PC-3 (cell line): ENCODE results near the gene KRT1. TPM values are rescaled to one million over a fixed set of nuclear protein-coding genes. Genes with fewer than 3 reads are reported as not detected.

Experiments used
- ATAC-seq: fragments of 200-7000 bp; cut with Tn5 transposase; 2 replicates; pipeline ENCODE4 v1.9.1; 2020; ENCODE audit warnings: mild to moderate bottlenecking, moderate library complexity
- BruUV-seq: library from RNA; stranded (reverse); fragments of 400-500 nt; replicated peaks from 2 replicates; lab custom pipeline; 2021; lab: Mats Ljungman, UMichigan
- CTCF ChIA-PET: fragments of 300-600 bp; sonication (Branson Sonifier 250); formaldehyde crosslinking; loops from one replicate; lab custom pipeline; 2022; ENCODE audit warnings: antibody characterized with exemption; lab: Charles Lee
- POLR2A ChIA-PET: fragments of 300-600 bp; sonication (Branson Sonifier 250); formaldehyde crosslinking; loops from one replicate; lab custom pipeline; 2022; ENCODE audit warnings: antibody characterized with exemption; ENCODE audit not compliant: unreplicated experiment; lab: Charles Lee
- DNase-seq: peaks from one replicate; pipeline ENCODE4 v3.0.0-alpha.2; 2015
- H2AFZ ChIP-seq: fragments of 300-600 bp; sonication (generic); 2 replicates; pipeline ENCODE4 v1.6.0; 2016; ENCODE audit warnings: antibody characterized with exemption, low read length
- H3F3A ChIP-seq: fragments of 300-600 bp; sonication (generic); one replicate; pipeline ENCODE4 v1.6.0; 2017; ENCODE audit warnings: antibody characterized with exemption, low read length, control low read depth, mild to moderate bottlenecking; ENCODE audit not compliant: unreplicated experiment
- H3K27ac ChIP-seq: fragments of 300-600 bp; sonication (generic); 2 replicates; pipeline ENCODE4 v1.5.1; 2016; ENCODE audit warnings: mild to moderate bottlenecking, low read length
- H3K27me3 ChIP-seq: fragments of 300-600 bp; sonication (generic); 2 replicates; pipeline ENCODE4 v1.6.1; 2016; ENCODE audit warnings: low read length, mixed read lengths
- H3K36me3 ChIP-seq: fragments of 300-600 bp; sonication (generic); 2 replicates; pipeline ENCODE4 v1.6.1; 2016; ENCODE audit warnings: low read depth, mixed run types, low read length, mixed read lengths
- H3K4me1 ChIP-seq: fragments of 300-600 bp; sonication (generic); 2 replicates; pipeline ENCODE4 v1.5.1; 2016; ENCODE audit warnings: low read length; ENCODE audit not compliant: insufficient read depth
- H3K4me2 ChIP-seq: fragments of 300-600 bp; sonication (generic); 2 replicates; pipeline ENCODE4 v1.6.0; 2016; ENCODE audit warnings: low read length
- H3K4me3 ChIP-seq: fragments of 300-600 bp; sonication (generic); 2 replicates; pipeline ENCODE4 v1.5.1; 2016; ENCODE audit warnings: mild to moderate bottlenecking, low read length, mixed read lengths
- H3K79me2 ChIP-seq: fragments of 300-600 bp; sonication (generic); 2 replicates; pipeline ENCODE4 v1.6.1; 2017; ENCODE audit warnings: low read length, mixed read lengths
- H3K9ac ChIP-seq: fragments of 300-600 bp; sonication (generic); 2 replicates; pipeline ENCODE4 v1.6.0; 2016; ENCODE audit warnings: mild to moderate bottlenecking, low read length
- H3K9me2 ChIP-seq: fragments of 300-600 bp; sonication (generic); replicated peaks from 2 replicates; pipeline ENCODE4 v1.6.1; 2016; ENCODE audit warnings: mixed run types, low read length, mixed read lengths
- H3K9me3 ChIP-seq: fragments of 300-600 bp; sonication (generic); 2 replicates; pipeline ENCODE4 v1.6.1; 2016; ENCODE audit warnings: low read length, mixed read lengths
- H4K20me1 ChIP-seq: fragments of 300-600 bp; sonication (generic); 2 replicates; pipeline ENCODE4 v1.6.1; 2016; ENCODE audit warnings: low read length, mixed read lengths
- EZH2 ChIP-seq: fragments of 300-600 bp; sonication (generic); IDR thresholded peaks from one replicate; pipeline ENCODE4 v1.6.1; 2017; ENCODE audit warnings: antibody characterized with exemption, mild to moderate bottlenecking, low read length; ENCODE audit not compliant: unreplicated experiment
- EZH2phosphoT487 ChIP-seq: fragments of 300-600 bp; sonication (generic); IDR thresholded peaks from 2 replicates; pipeline ENCODE4 v1.6.1; 2018; ENCODE audit warnings: mild to moderate bottlenecking, antibody characterized with exemption, low read length, borderline replicate concordance
- intact Hi-C: fragments of 100-400 bp; cut with micrococcal nuclease; formaldehyde crosslinking; loops from 2 replicates; pipeline ENCODE4 v1.9.0; 2023
- total RNA-seq: library from RNA; depleted of rRNA; stranded (reverse); fragments of >200 nt; gene quantifications from 2 replicates; pipeline ENCODE4 v1.2.3, GENCODE V29; 2014
- TF ChIP-seq, protein P1 (sequence below): fragments of 300-600 bp; sonication (generic); conservative IDR thresholded peaks from 2 replicates; pipeline ENCODE4 v1.5.1; 2017; ENCODE audit warnings: antibody characterized with exemption, low read depth, mild to moderate bottlenecking, low read length

Gene KRT1
- total RNA-seq, 1 experiment from 2014 or later: not detected

DNA sequence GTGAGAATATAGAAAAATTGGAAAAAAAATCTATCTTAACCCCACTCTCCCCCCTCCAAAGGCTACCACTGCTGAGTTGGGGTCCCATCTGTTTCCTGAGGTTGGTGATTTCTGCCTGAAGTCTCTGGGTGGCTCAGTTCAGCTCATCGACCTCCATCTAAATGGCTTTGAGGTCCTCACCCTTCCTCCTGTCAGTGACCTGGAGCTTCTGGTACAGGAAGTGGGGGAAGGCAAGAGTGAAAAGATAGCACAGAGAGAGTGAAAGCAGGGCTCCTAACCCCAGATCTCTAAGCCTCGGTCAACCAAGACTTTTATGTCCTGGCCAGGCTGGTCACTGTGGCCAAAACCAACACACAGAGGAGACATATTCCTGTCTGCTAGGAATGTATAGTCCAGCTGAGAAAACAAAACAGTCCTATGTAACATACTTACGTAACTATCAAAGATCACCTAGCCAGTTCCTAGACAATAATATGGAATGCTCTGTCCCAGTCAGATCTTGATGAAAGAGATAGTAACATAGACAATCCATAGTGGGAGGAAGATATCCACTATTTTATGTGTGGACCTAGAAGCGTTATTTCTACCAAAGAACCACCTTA, 49.5 kb downstream of the KRT1 start:
- 0 out of 2 replicates have a peak, but pooled peaks cover 12% of the 10 kb centered on the region for H3K27me3 ChIP-seq

DNA sequence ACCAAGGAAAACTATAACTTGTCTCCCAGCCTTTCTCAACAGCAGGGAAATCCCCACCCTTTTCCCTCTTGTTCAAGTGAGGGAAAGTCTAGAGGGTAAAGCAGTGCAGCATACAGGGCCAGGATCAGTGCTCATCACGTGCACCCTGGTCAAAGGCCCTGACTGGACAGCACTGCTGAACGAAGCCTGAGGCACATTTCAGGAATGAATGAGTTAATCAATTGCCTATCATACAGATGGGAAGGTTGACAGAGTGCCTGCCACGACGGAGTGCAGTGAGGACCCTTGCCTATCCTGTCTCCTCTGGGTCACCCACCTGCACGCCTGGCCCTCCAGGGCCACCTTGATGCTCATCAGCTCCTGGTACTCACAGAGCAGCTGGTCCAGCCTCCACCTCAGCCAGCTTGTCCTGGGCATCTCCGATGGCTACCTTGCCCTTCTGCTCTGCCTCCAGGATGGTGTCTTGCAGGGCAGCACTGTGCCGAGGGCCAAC, 50.2 kb downstream of the KRT1 start:
- 0 out of 2 replicates have a peak, but pooled peaks cover 12% of the 10 kb centered on the region for H3K27me3 ChIP-seq

More for the DNA sequence above, 49.5 kb downstream of the KRT1 start:
- TF ChIP-seq, protein P1, sequence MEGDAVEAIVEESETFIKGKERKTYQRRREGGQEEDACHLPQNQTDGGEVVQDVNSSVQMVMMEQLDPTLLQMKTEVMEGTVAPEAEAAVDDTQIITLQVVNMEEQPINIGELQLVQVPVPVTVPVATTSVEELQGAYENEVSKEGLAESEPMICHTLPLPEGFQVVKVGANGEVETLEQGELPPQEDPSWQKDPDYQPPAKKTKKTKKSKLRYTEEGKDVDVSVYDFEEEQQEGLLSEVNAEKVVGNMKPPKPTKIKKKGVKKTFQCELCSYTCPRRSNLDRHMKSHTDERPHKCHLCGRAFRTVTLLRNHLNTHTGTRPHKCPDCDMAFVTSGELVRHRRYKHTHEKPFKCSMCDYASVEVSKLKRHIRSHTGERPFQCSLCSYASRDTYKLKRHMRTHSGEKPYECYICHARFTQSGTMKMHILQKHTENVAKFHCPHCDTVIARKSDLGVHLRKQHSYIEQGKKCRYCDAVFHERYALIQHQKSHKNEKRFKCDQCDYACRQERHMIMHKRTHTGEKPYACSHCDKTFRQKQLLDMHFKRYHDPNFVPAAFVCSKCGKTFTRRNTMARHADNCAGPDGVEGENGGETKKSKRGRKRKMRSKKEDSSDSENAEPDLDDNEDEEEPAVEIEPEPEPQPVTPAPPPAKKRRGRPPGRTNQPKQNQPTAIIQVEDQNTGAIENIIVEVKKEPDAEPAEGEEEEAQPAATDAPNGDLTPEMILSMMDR: no peak
- no peak for TF ChIP-seq EZH2phosphoT487
- no peak for TF ChIP-seq EZH2
- Histone ChIP-seq H3K9me3 (no peaks in the 10 kb centered on the region), H3K36me3 (no peaks in the 10 kb centered on the region), H3F3A (no peaks in the 10 kb centered on the region), H2AFZ (no peak overlapping the region), H3K4me2 (no peak overlapping the region), H3K27ac (no peak overlapping the region), H3K4me3 (no peak overlapping the region), H3K79me2 (no peaks in the 10 kb centered on the region), H3K9me2 (no peaks in the 10 kb centered on the region), H3K9ac (no peak overlapping the region), H4K20me1 (no peaks in the 10 kb centered on the region), H3K4me1 (no peaks in the 10 kb centered on the region)
- ChIA-PET POLR2A (no interaction called here), CTCF (no interaction called here)
- BruUV-seq: no TSS peak
- ATAC-seq: no peak
- DNase-seq: no peak
- intact Hi-C loops: no loop called here

More for the DNA sequence above, 50.2 kb downstream of the KRT1 start:
- Histone ChIP-seq H3K36me3 (no peaks in the 10 kb centered on the region), H3F3A (no peaks in the 10 kb centered on the region), H3K9ac (no peak overlapping the region), H4K20me1 (no peaks in the 10 kb centered on the region), H3K4me3 (no peak overlapping the region), H3K79me2 (no peaks in the 10 kb centered on the region), H3K27ac (no peak overlapping the region), H3K4me2 (no peak overlapping the region), H3K9me3 (no peaks in the 10 kb centered on the region), H3K4me1 (no peaks in the 10 kb centered on the region), H2AFZ (no peak overlapping the region), H3K9me2 (no peaks in the 10 kb centered on the region)
- DNase-seq: no peak
- intact Hi-C loops: no loop called here
- POLR2A ChIA-PET: no interaction called here
- ATAC-seq: no peak
- BruUV-seq: no TSS peak
- TF ChIP-seq, protein P1: no peak
- CTCF ChIA-PET: no interaction called here
